Measurements from ENCODE around the gene INVS. TPM values are rescaled to one million over a fixed set of nuclear protein-coding genes. Genes with fewer than 3 reads are reported as not detected.
"Not testable (repeated sequence)": the region's sequence is repeated elsewhere in the genome, so short reads cannot be mapped to it uniquely, and the experiment has no call there.

The INVS gene
- total RNA-seq, 4 donors from 2014 or later: 22.1 to 56.9 (median 37.3) TPM

DNA sequence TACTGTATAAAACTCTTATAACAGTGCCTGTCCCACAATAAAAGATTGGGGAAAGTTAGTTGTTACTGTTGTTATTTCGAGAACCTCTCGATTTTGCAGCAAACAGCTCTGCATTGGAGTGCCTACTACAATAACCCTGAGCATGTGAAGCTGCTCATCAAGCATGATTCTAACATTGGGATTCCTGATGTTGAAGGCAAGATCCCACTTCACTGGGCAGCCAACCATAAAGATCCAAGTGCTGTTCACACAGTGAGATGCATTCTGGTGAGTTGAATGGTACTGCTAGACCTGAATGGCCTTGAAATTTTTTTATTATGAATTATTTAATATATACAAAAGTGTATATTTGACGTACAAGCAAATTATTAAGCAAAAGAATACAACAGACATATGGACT lies 130.5 kb downstream of the INVS start:
- no peak overlapping the region for H3K27ac ChIP-seq
- H3K4me3 ChIP-seq: no peak overlapping the region
- no peaks in the 10 kb centered on the region for H3K4me1 ChIP-seq
- no peaks in the 10 kb centered on the region for H3K9me3 ChIP-seq
- DNase-seq: no peak
- TF ChIP-seq, protein P1, sequence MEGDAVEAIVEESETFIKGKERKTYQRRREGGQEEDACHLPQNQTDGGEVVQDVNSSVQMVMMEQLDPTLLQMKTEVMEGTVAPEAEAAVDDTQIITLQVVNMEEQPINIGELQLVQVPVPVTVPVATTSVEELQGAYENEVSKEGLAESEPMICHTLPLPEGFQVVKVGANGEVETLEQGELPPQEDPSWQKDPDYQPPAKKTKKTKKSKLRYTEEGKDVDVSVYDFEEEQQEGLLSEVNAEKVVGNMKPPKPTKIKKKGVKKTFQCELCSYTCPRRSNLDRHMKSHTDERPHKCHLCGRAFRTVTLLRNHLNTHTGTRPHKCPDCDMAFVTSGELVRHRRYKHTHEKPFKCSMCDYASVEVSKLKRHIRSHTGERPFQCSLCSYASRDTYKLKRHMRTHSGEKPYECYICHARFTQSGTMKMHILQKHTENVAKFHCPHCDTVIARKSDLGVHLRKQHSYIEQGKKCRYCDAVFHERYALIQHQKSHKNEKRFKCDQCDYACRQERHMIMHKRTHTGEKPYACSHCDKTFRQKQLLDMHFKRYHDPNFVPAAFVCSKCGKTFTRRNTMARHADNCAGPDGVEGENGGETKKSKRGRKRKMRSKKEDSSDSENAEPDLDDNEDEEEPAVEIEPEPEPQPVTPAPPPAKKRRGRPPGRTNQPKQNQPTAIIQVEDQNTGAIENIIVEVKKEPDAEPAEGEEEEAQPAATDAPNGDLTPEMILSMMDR (IDR thresholded peaks at IDR 0.05): no peak
- no peak for TF ChIP-seq POLR2A (IDR thresholded peaks at IDR 0.05)
- H3K36me3 ChIP-seq: peaks cover 0 to 18% (median 0%) of the 10 kb centered on the region in 3 donors
- no peaks in the 10 kb centered on the region for H3K27me3 ChIP-seq

DNA sequence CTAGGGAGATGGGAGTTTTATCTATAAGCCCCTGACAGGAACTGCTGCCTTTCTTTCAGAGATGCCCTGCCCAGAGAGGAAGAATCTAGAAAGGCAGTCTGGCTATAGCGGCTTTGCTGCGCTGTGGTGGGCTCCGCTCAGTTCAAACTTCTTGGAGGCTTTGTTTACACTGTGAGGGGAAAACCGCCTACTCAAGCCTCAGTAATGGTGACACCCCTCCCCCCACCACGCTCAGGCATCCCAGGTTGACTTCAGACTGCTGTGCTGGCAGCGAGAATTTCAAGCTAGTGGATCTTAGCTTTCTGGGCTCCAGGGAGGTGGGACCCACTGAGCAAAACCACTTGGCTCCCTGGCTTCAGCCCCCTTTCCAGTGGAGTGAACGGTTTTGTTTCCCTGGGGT lies 137.9 kb downstream of the INVS start:
- H3K4me3 ChIP-seq, DNase-seq, H3K36me3 ChIP-seq, H3K27ac ChIP-seq, H3K27me3 ChIP-seq, H3K4me1 ChIP-seq, H3K9me3 ChIP-seq: not testable (repeated sequence)

DNA sequence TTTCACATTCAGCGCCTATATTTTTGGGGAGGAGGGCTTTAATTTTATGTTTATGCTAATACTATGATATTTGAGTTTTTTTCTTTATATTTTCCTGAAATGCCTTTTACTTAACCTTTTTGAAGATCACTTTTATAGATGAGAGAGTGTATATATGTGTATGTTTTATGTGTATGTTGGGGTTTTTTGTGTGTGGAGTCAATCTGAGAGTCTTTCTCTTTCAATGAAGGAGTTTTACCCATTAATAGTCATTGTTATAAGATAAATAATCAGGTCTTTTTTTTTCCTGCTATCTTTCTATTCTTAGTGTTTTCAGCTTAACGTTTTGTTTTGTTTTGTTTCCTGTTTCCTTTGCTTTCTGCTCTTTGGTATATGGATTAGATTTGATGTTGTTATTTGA lies 141.5 kb downstream of the INVS start:
- peaks cover 0 to 12% (median 0%) of the 10 kb centered on the region in 3 donors for H3K36me3 ChIP-seq
- TF ChIP-seq POLR2A (IDR thresholded peaks at IDR 0.05): no peak
- TF ChIP-seq, protein P1 (IDR thresholded peaks at IDR 0.05): no peak
- no peak for DNase-seq
- no peak overlapping the region for H3K4me3 ChIP-seq
- H3K9me3 ChIP-seq: no peaks in the 10 kb centered on the region
- H3K27ac ChIP-seq: no peak overlapping the region
- H3K4me1 ChIP-seq: no peaks in the 10 kb centered on the region
- H3K27me3 ChIP-seq: no peaks in the 10 kb centered on the region

DNA sequence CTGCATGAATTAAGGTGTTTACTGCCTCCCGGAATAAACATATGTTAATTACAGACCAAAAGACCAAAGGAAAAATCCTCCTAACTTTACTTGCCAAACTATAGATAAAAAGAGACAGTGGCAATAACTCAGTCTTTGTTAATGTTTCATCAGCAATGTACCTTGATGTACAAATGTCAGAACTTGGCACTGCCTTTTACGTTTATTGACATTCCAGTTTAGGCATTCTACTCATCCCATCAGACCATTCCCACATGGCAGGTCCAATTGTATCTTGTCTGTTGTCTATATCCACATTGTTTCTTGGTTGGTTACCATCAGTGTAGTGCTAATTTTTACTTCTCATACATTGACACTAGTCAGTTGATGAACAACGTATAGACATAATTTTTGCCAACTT lies 168.2 kb downstream of the INVS start:
- TF ChIP-seq, protein P1 (IDR thresholded peaks at IDR 0.05): no peak
- no peak for TF ChIP-seq POLR2A (IDR thresholded peaks at IDR 0.05)
- Histone ChIP-seq H3K4me1 (no peaks in the 10 kb centered on the region), H3K9me3 (no peaks in the 10 kb centered on the region), H3K36me3 (peaks cover 0 to 20% (median 0%) of the 10 kb centered on the region in 3 donors), H3K27ac (no peak overlapping the region), H3K27me3 (no peaks in the 10 kb centered on the region), H3K4me3 (no peak overlapping the region)
- DNase-seq: no peak

DNA sequence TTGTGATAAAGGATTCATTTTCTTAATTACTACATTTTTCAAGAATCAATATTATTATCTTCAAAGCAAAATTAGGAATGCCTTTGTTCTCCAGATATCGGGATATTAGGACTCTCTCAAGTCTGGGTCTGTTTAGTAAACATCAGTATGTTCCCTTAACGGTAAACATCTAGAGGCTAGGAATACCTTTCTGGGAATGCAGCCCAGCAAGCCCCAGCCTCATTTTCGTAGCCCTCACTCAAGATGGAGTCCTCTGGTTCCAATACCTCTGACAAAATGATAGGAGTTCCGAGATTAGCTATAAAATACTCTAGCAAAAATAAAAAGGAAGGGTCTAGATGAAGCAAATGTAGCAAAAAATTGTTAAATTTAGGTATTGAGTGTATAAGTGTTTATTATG lies 169.2 kb downstream of the INVS start:
- TF ChIP-seq, protein P1 (IDR thresholded peaks at IDR 0.05): no peak
- no peak for TF ChIP-seq POLR2A (IDR thresholded peaks at IDR 0.05)
- H3K9me3 ChIP-seq: no peaks in the 10 kb centered on the region
- DNase-seq: no peak
- no peak overlapping the region for H3K4me3 ChIP-seq
- no peaks in the 10 kb centered on the region for H3K4me1 ChIP-seq
- H3K27ac ChIP-seq: no peak overlapping the region
- peaks cover 0 to 20% (median 0%) of the 10 kb centered on the region in 3 donors for H3K36me3 ChIP-seq
- no peaks in the 10 kb centered on the region for H3K27me3 ChIP-seq

DNA sequence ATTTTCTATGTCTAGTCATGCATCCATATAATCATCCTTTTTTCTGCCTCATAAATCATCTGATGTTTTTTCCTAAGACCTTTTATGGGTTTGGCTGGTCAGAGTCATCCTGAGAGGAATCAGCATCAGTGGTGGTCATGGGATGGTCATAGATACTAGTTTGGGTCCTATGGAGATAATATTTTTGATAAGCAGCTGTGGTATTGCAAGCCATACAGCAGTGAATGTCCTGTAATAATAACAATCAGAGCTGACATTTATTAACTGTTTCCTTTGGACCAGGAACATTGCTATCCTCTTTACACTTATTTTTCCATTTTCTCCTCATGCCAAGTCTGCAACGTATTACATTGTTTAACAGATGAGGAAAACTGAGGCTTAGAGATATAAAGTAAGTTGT lies 170.6 kb downstream of the INVS start:
- TF ChIP-seq, protein P1 (IDR thresholded peaks at IDR 0.05): no peak
- TF ChIP-seq POLR2A (IDR thresholded peaks at IDR 0.05): no peak
- H3K27ac ChIP-seq: no peak overlapping the region
- no peak overlapping the region for H3K4me3 ChIP-seq
- no peaks in the 10 kb centered on the region for H3K27me3 ChIP-seq
- no peaks in the 10 kb centered on the region for H3K9me3 ChIP-seq
- DNase-seq: no peak
- no peaks in the 10 kb centered on the region for H3K4me1 ChIP-seq
- H3K36me3 ChIP-seq: peaks cover 0 to 19% (median 0%) of the 10 kb centered on the region in 3 donors
